MM.1S (cell line): ENCODE data around the gene ACIN1.

Source experiments
- EZH2 ChIP-seq: fragments of 300-600 bp; sonication (generic); optimal IDR thresholded peaks from 2 replicates; pipeline ENCODE3; 2017; ENCODE audit warnings: low read depth, mild to moderate bottlenecking, antibody characterized with exemption, low read length, mixed read lengths
- EZH2phosphoT487 ChIP-seq: fragments of 300-600 bp; sonication (generic); IDR thresholded peaks from 2 replicates; pipeline ENCODE4 v1.6.1; 2018; ENCODE audit warnings: antibody characterized with exemption, low read length
- TF ChIP-seq, protein P1 (sequence below): fragments of 300-600 bp; sonication (generic); IDR thresholded peaks from 2 replicates; pipeline ENCODE4 v1.5.1; 2016; ENCODE audit warnings: antibody characterized with exemption, low read length, mixed read lengths

DNA sequence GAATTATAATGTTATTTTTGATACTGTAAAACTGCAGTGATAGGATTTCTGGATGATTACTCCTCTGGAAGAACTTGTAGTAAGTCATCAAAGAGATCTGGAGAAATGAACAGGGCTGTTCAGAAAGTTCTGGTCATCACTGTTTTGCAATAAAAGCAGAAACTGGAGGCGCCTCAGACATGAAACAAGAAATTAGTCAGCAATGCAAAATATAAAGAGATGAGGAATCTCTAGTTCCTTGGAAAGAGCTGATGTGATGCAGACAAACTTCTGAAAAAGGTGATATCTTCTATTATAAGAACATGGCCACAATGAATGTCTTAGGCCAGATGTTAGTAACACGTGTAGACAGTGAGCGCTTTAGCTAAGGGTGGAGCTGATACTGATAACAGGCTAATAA is 9.5 kb downstream of the ACIN1 start:
- TF ChIP-seq, protein P1, sequence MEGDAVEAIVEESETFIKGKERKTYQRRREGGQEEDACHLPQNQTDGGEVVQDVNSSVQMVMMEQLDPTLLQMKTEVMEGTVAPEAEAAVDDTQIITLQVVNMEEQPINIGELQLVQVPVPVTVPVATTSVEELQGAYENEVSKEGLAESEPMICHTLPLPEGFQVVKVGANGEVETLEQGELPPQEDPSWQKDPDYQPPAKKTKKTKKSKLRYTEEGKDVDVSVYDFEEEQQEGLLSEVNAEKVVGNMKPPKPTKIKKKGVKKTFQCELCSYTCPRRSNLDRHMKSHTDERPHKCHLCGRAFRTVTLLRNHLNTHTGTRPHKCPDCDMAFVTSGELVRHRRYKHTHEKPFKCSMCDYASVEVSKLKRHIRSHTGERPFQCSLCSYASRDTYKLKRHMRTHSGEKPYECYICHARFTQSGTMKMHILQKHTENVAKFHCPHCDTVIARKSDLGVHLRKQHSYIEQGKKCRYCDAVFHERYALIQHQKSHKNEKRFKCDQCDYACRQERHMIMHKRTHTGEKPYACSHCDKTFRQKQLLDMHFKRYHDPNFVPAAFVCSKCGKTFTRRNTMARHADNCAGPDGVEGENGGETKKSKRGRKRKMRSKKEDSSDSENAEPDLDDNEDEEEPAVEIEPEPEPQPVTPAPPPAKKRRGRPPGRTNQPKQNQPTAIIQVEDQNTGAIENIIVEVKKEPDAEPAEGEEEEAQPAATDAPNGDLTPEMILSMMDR: no peak
- TF ChIP-seq EZH2phosphoT487: no peak
- no peak for TF ChIP-seq EZH2
